IPS DF 6.9 (cell line): ENCODE measurements around the gene COG6.

ENCODE experiments used
- DNase-seq: peaks from one replicate; pipeline ENCODE4 v3.0.0-alpha.2; 2013; ENCODE audit warnings: low read depth, low spot score
- H3K27ac ChIP-seq: one replicate; pipeline ENCODE4 v1.5.1; 2013; ENCODE audit warnings: low read length, control low read depth
- H3K27me3 ChIP-seq: 2 replicates; pipeline ENCODE4 v1.6.1; 2013; ENCODE audit warnings: mild to moderate bottlenecking, low read length; ENCODE audit not compliant: control insufficient read depth, insufficient read depth
- H3K36me3 ChIP-seq: 2 replicates; pipeline ENCODE4 v1.6.1; 2013; ENCODE audit warnings: low read length; ENCODE audit not compliant: control insufficient read depth, insufficient read depth
- H3K4me1 ChIP-seq: 2 replicates; pipeline ENCODE4 v1.6.1; 2013; ENCODE audit warnings: low read length; ENCODE audit not compliant: control insufficient read depth, insufficient read depth
- H3K4me3 ChIP-seq: 2 replicates; pipeline ENCODE4 v1.5.1; 2013; ENCODE audit warnings: mild to moderate bottlenecking, low read length
- H3K9me3 ChIP-seq: 2 replicates; pipeline ENCODE4 v1.6.1; 2013; ENCODE audit warnings: low read length, inconsistent platforms; ENCODE audit not compliant: control insufficient read depth, insufficient read depth
- WGBS: extraction: QIAGEN DNeasy Blood & Tissue Kit; methylation state at CpG from one replicate; pipeline ENCODE4 v1.1.7; 2013; ENCODE audit warnings: mixed read lengths, missing lambda C conversion rate; ENCODE audit not compliant: insufficient read length, insufficient coverage; 5-methylcytosine and 5-hydroxymethylcytosine counted together

Gene COG6

DNA sequence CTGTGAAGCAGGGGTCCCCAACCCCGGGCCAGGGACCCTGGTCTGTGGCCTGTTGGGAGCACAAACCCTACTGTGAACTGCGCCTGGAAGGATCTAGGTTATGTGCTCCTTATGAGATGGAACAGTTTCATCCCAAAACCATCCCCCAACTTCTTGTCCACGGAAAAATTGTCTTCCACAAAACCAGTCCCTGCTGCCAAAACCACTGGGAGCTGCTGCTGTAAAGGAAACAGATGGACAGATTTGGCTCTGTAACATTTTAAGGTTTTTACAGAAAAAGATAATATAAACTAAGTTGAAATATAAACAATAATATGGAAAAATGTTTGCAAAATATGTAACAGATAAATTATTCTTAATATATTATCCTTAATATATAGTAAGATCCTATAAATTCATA, 73.7 kb downstream of the COG6 start:
- Histone ChIP-seq H3K9me3 (no peaks in the 10 kb centered on the region), H3K4me3 (no peak overlapping the region), H3K36me3 (no peaks in the 10 kb centered on the region), H3K27ac (no peak overlapping the region), H3K4me1 (no peaks in the 10 kb centered on the region), H3K27me3 (no peaks in the 10 kb centered on the region)
- WGBS: no CpG with 5 or more reads among the region's 3 CpGs
- no peak for DNase-seq

- H3K36me3 ChIP-seq: no peaks in the 10 kb centered on the region
- H3K4me3 ChIP-seq: no peak overlapping the region
- no peaks in the 10 kb centered on the region for H3K27me3 ChIP-seq
- no peaks in the 10 kb centered on the region for H3K9me3 ChIP-seq
- no peaks in the 10 kb centered on the region for H3K4me1 ChIP-seq
- no peak overlapping the region for H3K27ac ChIP-seq
- DNase-seq: no peak
Measured at GRCh38 chr13:39734952-39735351, 79.5 kb downstream of the COG6 start.

DNA sequence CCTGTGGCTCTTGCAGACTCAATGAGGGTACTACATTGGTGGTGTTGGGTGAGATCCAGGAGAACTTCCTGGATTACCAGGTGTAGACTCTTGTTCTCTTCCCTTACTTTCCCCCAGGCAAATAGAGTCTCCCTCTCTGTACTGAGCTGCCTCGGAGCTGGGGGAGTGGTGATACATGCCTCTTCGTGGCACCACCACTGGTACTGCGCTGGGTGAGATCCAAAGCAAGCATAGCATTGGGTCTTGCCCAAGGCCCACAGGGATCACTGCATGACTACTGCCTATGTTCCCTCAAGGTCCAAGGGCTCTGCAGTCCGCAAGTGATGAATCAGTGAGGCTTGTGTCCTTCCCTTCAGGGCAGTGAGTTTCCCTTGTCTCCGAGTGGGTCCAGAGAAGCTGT, 81.6 kb downstream of the COG6 start:
- no CpG with 5 or more reads among the region's 5 CpGs for WGBS
- Histone ChIP-seq H3K27ac (no peak overlapping the region), H3K36me3 (no peaks in the 10 kb centered on the region), H3K4me3 (no peak overlapping the region), H3K27me3 (no peaks in the 10 kb centered on the region), H3K9me3 (no peaks in the 10 kb centered on the region), H3K4me1 (no peaks in the 10 kb centered on the region)
- DNase-seq: no peak

DNA sequence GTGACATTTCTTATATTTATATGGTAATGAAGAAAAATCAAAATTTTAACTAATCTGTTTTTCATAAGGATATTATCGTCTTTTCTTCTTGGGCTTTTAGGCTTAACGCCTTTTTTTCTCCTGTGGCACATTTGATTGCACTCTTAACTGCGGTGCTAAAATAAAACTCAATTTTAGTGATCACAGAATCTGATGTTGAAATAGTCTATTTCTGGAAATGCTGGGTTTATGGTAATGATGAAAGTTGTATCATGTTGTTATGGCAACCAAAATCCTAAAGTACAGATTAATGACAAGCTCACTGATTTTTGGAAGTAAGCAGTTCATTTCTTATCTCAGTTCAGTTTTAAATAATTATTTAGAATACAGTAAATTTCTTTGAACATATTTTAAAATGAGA, 85.3 kb downstream of the COG6 start:
- Histone ChIP-seq H3K27ac (no peak overlapping the region), H3K36me3 (no peaks in the 10 kb centered on the region), H3K4me1 (no peaks in the 10 kb centered on the region), H3K4me3 (no peak overlapping the region), H3K27me3 (no peaks in the 10 kb centered on the region), H3K9me3 (no peaks in the 10 kb centered on the region)
- no CpG with 5 or more reads among the region's 3 CpGs for WGBS
- DNase-seq: no peak

GRCh38 chr13:39748961-39749360, 93.5 kb downstream of the COG6 start:
- Histone ChIP-seq H3K4me3 (no peak overlapping the region), H3K36me3 (no peaks in the 10 kb centered on the region), H3K9me3 (no peaks in the 10 kb centered on the region), H3K4me1 (no peaks in the 10 kb centered on the region), H3K27ac (no peak overlapping the region), H3K27me3 (no peaks in the 10 kb centered on the region)
- no CpG with 5 or more reads among the region's 1 CpG for WGBS
- DNase-seq: no peak

- H3K4me3 ChIP-seq: no peak overlapping the region
- no peaks in the 10 kb centered on the region for H3K27me3 ChIP-seq
- no peak for DNase-seq
- no peaks in the 10 kb centered on the region for H3K36me3 ChIP-seq
- no peak overlapping the region for H3K27ac ChIP-seq
- no peaks in the 10 kb centered on the region for H3K9me3 ChIP-seq
- no peaks in the 10 kb centered on the region for H3K4me1 ChIP-seq
Measured at GRCh38 chr13:39749528-39749927, 94.1 kb downstream of the COG6 start.

- Histone ChIP-seq H3K9me3 (no peaks in the 10 kb centered on the region), H3K4me3 (no peak overlapping the region), H3K27ac (no peak overlapping the region), H3K36me3 (no peaks in the 10 kb centered on the region), H3K27me3 (no peaks in the 10 kb centered on the region), H3K4me1 (no peaks in the 10 kb centered on the region)
- no peak for DNase-seq
Measured at GRCh38 chr13:39751805-39752204, 96.3 kb downstream of the COG6 start.

DNA sequence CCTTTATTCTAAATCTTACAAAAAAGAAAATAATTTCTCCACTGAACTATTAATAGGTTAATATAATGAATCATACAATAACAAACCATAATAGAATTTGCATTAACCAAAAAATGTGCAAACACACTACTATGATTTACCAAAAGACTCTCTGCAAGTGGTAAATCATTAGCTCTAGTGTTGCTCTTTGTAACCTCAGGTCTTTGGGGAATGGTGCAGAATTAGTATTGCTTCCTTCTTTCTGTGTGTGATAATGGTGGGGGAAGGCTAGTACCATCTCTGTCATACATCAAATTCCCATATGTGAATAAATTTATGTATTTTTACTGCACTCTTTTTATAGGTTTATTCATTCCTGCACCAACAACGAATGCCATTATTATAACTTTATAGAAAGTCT, 105.1 kb downstream of the COG6 start:
- no peak for DNase-seq
- H3K27me3 ChIP-seq: no peaks in the 10 kb centered on the region
- WGBS: no CpG with 5 or more reads among the region's 1 CpG
- H3K36me3 ChIP-seq: no peaks in the 10 kb centered on the region
- H3K9me3 ChIP-seq: no peaks in the 10 kb centered on the region
- no peak overlapping the region for H3K4me3 ChIP-seq
- no peaks in the 10 kb centered on the region for H3K4me1 ChIP-seq
- no peak overlapping the region for H3K27ac ChIP-seq

DNA sequence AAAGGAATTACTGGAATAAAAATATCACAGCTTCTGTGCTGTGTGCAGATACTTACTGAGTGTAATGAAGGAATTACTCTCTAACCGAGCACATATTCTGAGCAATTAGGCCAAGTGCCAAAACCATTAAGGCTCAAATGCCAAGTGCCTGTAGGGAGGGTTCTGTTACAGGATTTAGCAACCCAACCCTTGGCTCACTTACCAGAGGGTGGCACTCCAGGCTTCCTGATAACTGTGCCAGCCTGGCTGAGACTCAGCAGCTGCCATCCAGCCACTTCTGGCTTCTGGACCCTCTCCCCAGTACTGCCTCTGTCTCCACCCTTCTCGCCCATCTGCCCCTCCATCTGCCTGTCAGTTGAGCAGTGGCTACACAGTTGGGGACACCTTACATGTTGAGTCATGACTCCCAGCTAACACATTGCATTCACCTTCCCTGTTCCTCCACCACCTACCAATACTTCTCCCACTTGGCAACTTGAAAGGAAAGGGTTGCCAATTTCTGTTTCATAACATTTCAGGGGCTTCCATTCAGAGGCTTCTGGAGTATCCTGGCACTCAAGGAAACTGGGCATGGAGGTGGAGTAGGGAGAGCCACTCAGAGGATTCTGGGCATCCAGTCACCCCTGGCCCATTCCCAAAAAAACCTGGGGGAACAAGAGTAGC, 110.5 kb downstream of the COG6 start:
- DNase-seq: no peak
- Histone ChIP-seq H3K36me3 (no peaks in the 10 kb centered on the region), H3K4me1 (peaks cover 3% of the 10 kb centered on the region), H3K9me3 (no peaks in the 10 kb centered on the region), H3K4me3 (no peak overlapping the region), H3K27me3 (no peaks in the 10 kb centered on the region), H3K27ac (no peak overlapping the region)
- WGBS: no CpG with 5 or more reads among the region's 2 CpGs

GRCh38 chr13:39766464-39767158, 111.1 kb downstream of the COG6 start:
- DNase-seq: no peak
- H3K27me3 ChIP-seq: no peaks in the 10 kb centered on the region
- H3K36me3 ChIP-seq: no peaks in the 10 kb centered on the region
- H3K4me1 ChIP-seq: peaks cover 3% of the 10 kb centered on the region
- H3K9me3 ChIP-seq: no peaks in the 10 kb centered on the region
- WGBS: no CpG with 5 or more reads among the region's 2 CpGs
- no peak overlapping the region for H3K4me3 ChIP-seq
- H3K27ac ChIP-seq: no peak overlapping the region

GRCh38 chr13:39767791-39768517, 112.5 kb downstream of the COG6 start:
- H3K27ac ChIP-seq: no peak overlapping the region
- no peak overlapping the region for H3K4me3 ChIP-seq
- H3K9me3 ChIP-seq: no peaks in the 10 kb centered on the region
- peaks cover 3% of the 10 kb centered on the region for H3K4me1 ChIP-seq
- no peaks in the 10 kb centered on the region for H3K36me3 ChIP-seq
- no peak for DNase-seq
- no CpG with 5 or more reads among the region's 3 CpGs for WGBS
- H3K27me3 ChIP-seq: no peaks in the 10 kb centered on the region
